ENCODE results near the gene IQSEC3. TPM values are rescaled to one million over a fixed set of nuclear protein-coding genes. Genes with fewer than 3 reads are reported as not detected.

IQSEC3 gene
- total RNA-seq, 1 experiment from 2014 or later, result not detected

GRCh38 chr12:160858-161257 is 94.3 kb downstream of the IQSEC3 start:
- no peaks in the 10 kb centered on the region for H3K4me1 ChIP-seq (ENCODE audit: control insufficient read depth, insufficient read depth, low read length)
- no peak for TF ChIP-seq SIN3A (IDR thresholded peaks at IDR 0.05; ENCODE audit: borderline replicate concordance, insufficient read depth, low read depth, low read length)
- no peak for TF ChIP-seq CTCF (IDR thresholded peaks at IDR 0.05)
- no peak for TF ChIP-seq REST (IDR thresholded peaks at IDR 0.05; ENCODE audit: insufficient read depth in 1 of 2, low read depth in 2 of 2, low read length in 1 of 2)
- TF ChIP-seq POLR2AphosphoS5 (IDR thresholded peaks at IDR 0.05; ENCODE audit: low read depth, low read length), result no peak
- no peak for TF ChIP-seq TCF7L2 (IDR thresholded peaks at IDR 0.05; ENCODE audit: low read depth, low read length)
- no peaks in the 10 kb centered on the region for H3K27me3 ChIP-seq (ENCODE audit: control insufficient read depth, insufficient read depth, low read length)
- in situ Hi-C loops (cut with HindIII; ENCODE audit: low pct_unique_long_range_greater_than_20kb, low sequenced_read_pairs), result no loop called here
- no peak overlapping the region for H3K27ac ChIP-seq (ENCODE audit: low read length)
- no TSS peak for BruUV-seq (replicated peaks)
- ATAC-seq (no peak), DNase-seq (ENCODE audit: low read depth, low spot score) (no peak)
- H3K4me3 ChIP-seq (ENCODE audit: low read depth in 2 of 2, low read length in 2 of 2), result no peak overlapping the region
- intact Hi-C loops (cut with micrococcal nuclease; ENCODE audit: unreplicated experiment), result no loop called here
- ChIA-PET POLR2A (no interaction called here), CTCF (no interaction called here)
- no peaks in the 10 kb centered on the region for H3K36me3 ChIP-seq (ENCODE audit: control insufficient read depth, insufficient read depth, low read length)
- H3K9me3 ChIP-seq (ENCODE audit: control insufficient read depth, insufficient read depth, low read depth, low read length), result no peaks in the 10 kb centered on the region

GRCh38 chr12:161823-162222 is 95.3 kb downstream of the IQSEC3 start:
- ATAC-seq, result no peak
- H3K4me1 ChIP-seq (ENCODE audit: control insufficient read depth, insufficient read depth, low read length), result no peaks in the 10 kb centered on the region
- H3K4me3 ChIP-seq (ENCODE audit: low read depth in 2 of 2, low read length in 2 of 2), result no peak overlapping the region
- H3K27ac ChIP-seq (ENCODE audit: low read length), result no peak overlapping the region
- DNase-seq (ENCODE audit: low read depth, low spot score), result no peak
- in situ Hi-C loops (cut with HindIII; ENCODE audit: low pct_unique_long_range_greater_than_20kb, low sequenced_read_pairs), result no loop called here
- intact Hi-C loops (cut with micrococcal nuclease; ENCODE audit: unreplicated experiment), result no loop called here
- ChIA-PET CTCF (interaction anchor here (0.7 kb wide), 1 partner anchor 65 kb away, joined by 3 read pairs; no protein-coding TSS in a partner anchor), POLR2A (no interaction called here)
- TF ChIP-seq CTCF (IDR thresholded peaks at IDR 0.05) (no peak), POLR2AphosphoS5 (IDR thresholded peaks at IDR 0.05; ENCODE audit: low read depth, low read length) (no peak), TCF7L2 (IDR thresholded peaks at IDR 0.05; ENCODE audit: low read depth, low read length) (no peak), REST (IDR thresholded peaks at IDR 0.05; ENCODE audit: insufficient read depth in 1 of 2, low read depth in 2 of 2, low read length in 1 of 2) (no peak), SIN3A (IDR thresholded peaks at IDR 0.05; ENCODE audit: borderline replicate concordance, insufficient read depth, low read depth, low read length) (no peak)
- no peaks in the 10 kb centered on the region for H3K9me3 ChIP-seq (ENCODE audit: control insufficient read depth, insufficient read depth, low read depth, low read length)
- BruUV-seq (replicated peaks), result no TSS peak
- no peaks in the 10 kb centered on the region for H3K27me3 ChIP-seq (ENCODE audit: control insufficient read depth, insufficient read depth, low read length)
- no peaks in the 10 kb centered on the region for H3K36me3 ChIP-seq (ENCODE audit: control insufficient read depth, insufficient read depth, low read length)
